ENCODE data around the gene MTMR2.

GRCh38 chr11:95898782-95899181 is 25.1 kb downstream of the MTMR2 start:
- no peak for TF ChIP-seq REST (IDR thresholded peaks at IDR 0.05; ENCODE audit: low read depth, low read length)
- no peak for TF ChIP-seq TAF1 (IDR thresholded peaks at IDR 0.05; ENCODE audit: borderline replicate concordance, low read depth, low read length)
- no peak for TF ChIP-seq JUND (IDR thresholded peaks at IDR 0.05)
- TF ChIP-seq, protein P1, sequence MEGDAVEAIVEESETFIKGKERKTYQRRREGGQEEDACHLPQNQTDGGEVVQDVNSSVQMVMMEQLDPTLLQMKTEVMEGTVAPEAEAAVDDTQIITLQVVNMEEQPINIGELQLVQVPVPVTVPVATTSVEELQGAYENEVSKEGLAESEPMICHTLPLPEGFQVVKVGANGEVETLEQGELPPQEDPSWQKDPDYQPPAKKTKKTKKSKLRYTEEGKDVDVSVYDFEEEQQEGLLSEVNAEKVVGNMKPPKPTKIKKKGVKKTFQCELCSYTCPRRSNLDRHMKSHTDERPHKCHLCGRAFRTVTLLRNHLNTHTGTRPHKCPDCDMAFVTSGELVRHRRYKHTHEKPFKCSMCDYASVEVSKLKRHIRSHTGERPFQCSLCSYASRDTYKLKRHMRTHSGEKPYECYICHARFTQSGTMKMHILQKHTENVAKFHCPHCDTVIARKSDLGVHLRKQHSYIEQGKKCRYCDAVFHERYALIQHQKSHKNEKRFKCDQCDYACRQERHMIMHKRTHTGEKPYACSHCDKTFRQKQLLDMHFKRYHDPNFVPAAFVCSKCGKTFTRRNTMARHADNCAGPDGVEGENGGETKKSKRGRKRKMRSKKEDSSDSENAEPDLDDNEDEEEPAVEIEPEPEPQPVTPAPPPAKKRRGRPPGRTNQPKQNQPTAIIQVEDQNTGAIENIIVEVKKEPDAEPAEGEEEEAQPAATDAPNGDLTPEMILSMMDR (IDR thresholded peaks at IDR 0.05): no peak
- no peak for TF ChIP-seq TEAD4 (IDR thresholded peaks at IDR 0.05; ENCODE audit: borderline replicate concordance, insufficient read depth)
- TF ChIP-seq NFIC (IDR thresholded peaks at IDR 0.05; ENCODE audit: borderline replicate concordance): no peak
- no peak for TF ChIP-seq TCF12 (IDR thresholded peaks at IDR 0.05)
- TF ChIP-seq CHD2 (IDR thresholded peaks at IDR 0.05; ENCODE audit: low read length, partially characterized antibody): no peak
- TF ChIP-seq GABPA (IDR thresholded peaks at IDR 0.05; ENCODE audit: low read depth): no peak
- no peak for TF ChIP-seq EZH2phosphoT487 (IDR thresholded peaks at IDR 0.05; ENCODE audit: borderline replicate concordance, low read depth)
